Transverse colon (tissue), 3 donors: ENCODE data around the gene ZNF391.

Source experiments
- POLR2A ChIP-seq: fragments of 450-650 bp; IDR thresholded peaks from one replicate; pipeline ENCODE4 v1.6.1; 2016; ENCODE audit warnings: antibody characterized with exemption, mild to moderate bottlenecking, moderate library complexity
- TF ChIP-seq, protein P1 (sequence below), 5 experiments: fragments of 200-600 bp in 3 of 5; fragments of 450-650 bp in 2 of 5; sonication (generic) in 3 of 5; IDR thresholded peaks; 1 replicate in 2 of 5; 2 replicates in 3 of 5; pipeline ENCODE4 v1.5.1; 2016 to 2017; ENCODE audit warnings: antibody characterized with exemption in 5 of 5, inconsistent platforms in 3 of 5, mild to moderate bottlenecking in 2 of 5, moderate library complexity in 1 of 5

DNA sequence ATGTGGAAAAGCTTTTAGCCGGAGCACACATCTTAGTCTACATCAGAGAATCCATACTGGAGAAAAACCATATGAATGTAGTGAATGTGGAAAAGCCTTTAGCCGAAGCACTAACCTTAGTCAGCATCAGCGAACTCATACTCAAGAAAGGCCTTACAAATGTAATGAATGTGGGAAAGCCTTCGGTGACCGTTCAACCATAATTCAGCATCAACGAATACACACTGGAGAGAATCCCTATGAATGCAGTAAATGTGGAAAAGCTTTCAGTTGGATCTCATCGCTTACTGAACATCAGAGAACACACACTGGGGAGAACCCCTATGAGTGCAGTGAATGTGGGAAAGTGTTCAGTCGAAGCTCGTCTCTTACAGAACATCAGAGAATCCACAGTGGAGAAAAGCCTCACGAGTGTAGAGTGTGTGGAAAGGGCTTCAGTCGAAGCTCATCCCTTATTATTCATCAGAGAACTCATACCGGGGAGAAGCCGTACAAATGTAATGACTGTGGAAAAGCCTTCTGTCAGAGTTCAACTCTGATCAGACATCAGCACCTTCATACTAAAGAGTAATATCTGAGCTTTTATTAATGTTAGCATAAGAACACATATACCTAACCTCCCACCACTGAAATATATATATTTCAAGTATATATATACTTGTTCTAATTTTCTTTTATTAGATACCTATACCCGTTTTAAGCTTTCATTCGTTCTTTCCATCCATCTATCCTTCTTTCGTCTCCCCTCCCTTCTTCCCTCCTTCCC, 12.5 kb downstream of the ZNF391 start:
- TF ChIP-seq, protein P1, sequence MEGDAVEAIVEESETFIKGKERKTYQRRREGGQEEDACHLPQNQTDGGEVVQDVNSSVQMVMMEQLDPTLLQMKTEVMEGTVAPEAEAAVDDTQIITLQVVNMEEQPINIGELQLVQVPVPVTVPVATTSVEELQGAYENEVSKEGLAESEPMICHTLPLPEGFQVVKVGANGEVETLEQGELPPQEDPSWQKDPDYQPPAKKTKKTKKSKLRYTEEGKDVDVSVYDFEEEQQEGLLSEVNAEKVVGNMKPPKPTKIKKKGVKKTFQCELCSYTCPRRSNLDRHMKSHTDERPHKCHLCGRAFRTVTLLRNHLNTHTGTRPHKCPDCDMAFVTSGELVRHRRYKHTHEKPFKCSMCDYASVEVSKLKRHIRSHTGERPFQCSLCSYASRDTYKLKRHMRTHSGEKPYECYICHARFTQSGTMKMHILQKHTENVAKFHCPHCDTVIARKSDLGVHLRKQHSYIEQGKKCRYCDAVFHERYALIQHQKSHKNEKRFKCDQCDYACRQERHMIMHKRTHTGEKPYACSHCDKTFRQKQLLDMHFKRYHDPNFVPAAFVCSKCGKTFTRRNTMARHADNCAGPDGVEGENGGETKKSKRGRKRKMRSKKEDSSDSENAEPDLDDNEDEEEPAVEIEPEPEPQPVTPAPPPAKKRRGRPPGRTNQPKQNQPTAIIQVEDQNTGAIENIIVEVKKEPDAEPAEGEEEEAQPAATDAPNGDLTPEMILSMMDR (IDR thresholded peaks at IDR 0.05), result no peak
- no peak for TF ChIP-seq POLR2A
